ENCODE measurements around the gene CAPZA1.

The CAPZA1 gene

DNA sequence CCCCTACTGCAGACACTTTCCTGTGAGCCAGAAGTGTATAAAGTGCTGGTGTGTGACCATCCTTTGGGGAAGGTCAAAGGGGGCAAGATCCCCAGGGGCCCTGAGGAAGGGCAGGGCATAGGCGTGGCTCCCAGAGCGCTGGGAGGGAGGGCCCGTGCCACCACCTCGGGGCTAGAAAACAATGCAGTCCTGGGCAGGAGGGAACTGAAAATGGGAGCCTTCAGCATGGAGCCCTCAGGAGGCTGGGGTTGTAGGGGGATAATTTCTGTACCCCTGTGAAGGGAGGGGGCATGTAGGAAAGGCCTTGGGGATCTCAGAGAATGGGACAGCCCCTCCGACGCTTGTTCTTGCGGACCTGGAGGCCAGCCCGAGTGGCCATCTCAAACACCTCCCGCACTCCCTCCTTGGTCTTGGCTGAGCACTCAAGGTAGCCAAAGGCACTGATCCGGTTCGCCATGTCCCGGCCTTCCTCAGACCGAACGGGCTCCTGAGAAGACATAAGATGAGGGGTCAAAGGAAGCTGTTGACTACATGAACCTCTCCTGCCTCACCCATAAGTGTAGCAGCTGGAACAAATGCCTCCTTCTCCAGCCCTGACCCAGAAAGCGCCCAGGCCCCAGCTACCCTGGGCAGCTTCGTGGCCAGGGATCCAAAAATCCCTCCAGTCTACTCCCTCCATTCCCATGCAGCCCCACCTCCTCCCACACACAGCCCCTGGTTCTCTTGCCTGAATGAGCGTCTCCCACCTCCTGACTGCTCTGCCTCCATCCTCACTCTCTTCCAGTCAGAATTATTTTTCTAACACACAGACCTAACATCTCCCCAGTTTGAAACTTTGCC lies 81.8 kb downstream of the CAPZA1 start:
- DNase-seq (ENCODE audit: low read depth in 3 of 3), result no peak

GRCh38 chr1:112702067-112702395 lies 82.4 kb downstream of the CAPZA1 start:
- DNase-seq (ENCODE audit: low read depth in 3 of 3), result no peak

GRCh38 chr1:112702420-112703261 lies 83.0 kb downstream of the CAPZA1 start:
- no peak for DNase-seq (ENCODE audit: low read depth in 3 of 3)

GRCh38 chr1:112703706-112704105 lies 84.1 kb downstream of the CAPZA1 start:
- no peak for DNase-seq (ENCODE audit: low read depth in 3 of 3)

GRCh38 chr1:112704391-112704933 lies 84.8 kb downstream of the CAPZA1 start:
- DNase-seq (ENCODE audit: low read depth in 3 of 3), result peak in 1 of 3 experiments; percentile 30

DNA sequence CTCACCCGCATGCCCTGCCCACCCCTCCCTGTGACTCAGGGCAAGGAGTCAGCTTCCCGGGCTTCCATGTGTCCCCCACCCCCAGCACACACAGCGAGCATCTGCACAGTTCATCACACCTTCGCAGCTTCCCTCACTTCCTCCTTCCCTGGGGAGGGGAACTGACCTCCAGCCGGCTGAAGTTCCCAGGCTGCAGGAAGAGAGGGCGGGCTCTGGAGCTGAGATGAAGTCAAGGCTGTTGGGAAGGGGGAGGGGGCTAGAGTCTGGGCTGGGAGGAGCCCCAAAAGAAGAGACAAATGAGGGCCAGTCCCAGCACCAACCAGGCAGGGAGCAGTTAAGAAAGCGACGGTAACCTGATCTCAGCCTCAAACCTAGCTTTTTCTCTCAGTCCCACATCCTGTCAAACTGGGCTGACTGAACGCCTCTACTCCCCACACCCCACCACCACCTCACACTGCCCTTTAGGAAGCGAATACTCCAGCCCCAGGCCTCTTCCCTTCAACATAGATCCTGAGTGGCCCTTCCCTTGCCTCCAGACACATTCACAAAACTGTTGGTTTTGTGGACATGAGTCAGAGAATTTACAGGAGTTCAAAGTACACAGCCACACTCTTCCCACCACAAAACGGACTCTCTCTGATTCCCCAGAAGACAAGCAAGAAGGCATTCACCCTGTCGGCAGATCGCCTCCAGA lies 85.4 kb downstream of the CAPZA1 start:
- DNase-seq (ENCODE audit: low read depth in 3 of 3), result peak in 1 of 3 experiments; percentile 49

- DNase-seq (ENCODE audit: low read depth in 3 of 3), result peak in 1 of 3 experiments; percentile 29
Observed at GRCh38 chr1:112706505-112707220, 87.0 kb downstream of the CAPZA1 start, which contains the start of gene RHOC. Gene RHOC, minus strand, starts transcription at chr1:112707127. Its CDS starts 3,328 bp downstream, at chr1:112703799.

DNA sequence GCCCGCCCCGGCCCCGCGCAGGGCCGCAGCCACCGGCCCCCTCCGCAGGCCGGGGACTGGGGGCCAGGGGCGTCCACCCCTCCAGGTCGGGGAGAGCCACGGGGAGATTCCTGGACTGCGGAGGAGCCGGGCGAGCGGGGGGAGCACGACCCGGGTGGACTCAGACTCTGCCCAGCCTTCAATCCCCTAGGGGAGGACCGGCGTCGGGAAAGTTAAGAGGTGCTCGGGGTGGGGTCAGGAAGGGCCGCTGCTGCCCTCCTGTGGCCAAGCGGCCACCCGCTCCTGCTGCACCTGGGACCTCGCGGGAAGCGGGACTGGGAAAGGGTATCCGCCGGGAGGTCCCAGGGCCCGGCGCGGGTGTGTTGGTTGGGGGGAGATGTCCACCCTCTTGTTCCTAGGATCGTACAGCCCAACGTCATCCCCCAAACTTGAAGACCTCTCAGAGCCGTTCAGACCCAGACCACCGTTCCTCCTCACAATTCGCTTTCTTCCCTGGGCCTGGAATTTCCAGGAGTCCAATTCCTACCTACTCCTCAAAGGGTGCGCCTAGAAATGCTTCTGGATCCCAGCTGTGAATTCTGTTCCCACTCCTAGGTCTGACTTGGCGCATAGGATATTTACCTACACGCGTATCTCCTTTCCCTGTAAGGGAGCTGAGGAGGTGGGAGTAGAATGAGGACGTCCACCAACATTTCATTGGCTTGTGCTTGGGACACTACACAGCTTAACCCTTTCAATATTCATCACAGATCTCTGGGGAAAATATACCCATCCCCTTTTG lies 87.8 kb downstream of the CAPZA1 start:
- DNase-seq (ENCODE audit: low read depth in 3 of 3), result peak in 2 of 3 experiments; percentile 40 to 70

GRCh38 chr1:112708002-112708448 lies 88.4 kb downstream of the CAPZA1 start:
- DNase-seq (ENCODE audit: low read depth in 3 of 3), result no peak

DNA sequence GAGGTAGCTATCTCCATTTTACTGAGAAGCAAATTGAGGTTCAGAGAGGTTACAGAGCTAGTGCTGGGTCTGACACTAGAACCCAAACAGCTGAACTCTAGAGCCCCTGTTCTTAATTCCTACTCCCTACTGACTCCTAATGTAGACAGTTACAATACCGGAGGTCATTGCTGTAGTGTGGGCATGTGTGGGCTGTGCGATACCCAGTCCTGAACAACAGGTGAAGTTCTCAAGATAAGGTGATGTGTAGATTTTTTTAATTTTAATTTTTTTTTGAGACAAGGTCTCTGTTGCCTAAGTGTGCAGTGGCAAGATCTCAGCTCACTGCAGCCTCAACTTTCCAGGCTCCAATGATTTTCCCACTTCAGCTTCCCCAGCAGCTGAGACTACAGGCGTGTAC lies 88.9 kb downstream of the CAPZA1 start:
- no peak for DNase-seq (ENCODE audit: low read depth in 3 of 3)

DNA sequence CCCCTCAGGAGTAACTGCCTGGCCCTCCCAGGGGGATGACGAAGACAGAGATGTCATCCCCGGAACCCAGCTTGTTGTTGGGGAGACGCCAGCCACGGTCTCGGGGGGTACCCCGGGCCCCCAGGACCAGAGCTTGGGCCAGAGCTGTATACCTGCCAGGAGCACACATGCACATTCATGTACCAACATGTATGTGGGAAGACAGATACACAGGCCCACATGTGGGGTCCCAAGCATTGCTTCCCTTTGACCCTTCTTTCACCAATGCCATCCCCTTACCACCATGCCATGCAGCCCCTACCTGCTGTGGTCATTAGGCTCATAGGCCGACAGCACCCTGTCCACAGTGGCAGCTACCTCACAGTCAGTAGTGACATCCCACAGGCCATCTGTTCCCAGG lies 90.5 kb downstream of the CAPZA1 start:
- no peak for DNase-seq (ENCODE audit: low read depth in 3 of 3)

GRCh38 chr1:112710586-112710985 lies 91.0 kb downstream of the CAPZA1 start:
- no peak for DNase-seq (ENCODE audit: low read depth in 3 of 3)

- DNase-seq (ENCODE audit: low read depth in 3 of 3), result no peak
Observed at GRCh38 chr1:112711041-112711440, 91.4 kb downstream of the CAPZA1 start.

DNA sequence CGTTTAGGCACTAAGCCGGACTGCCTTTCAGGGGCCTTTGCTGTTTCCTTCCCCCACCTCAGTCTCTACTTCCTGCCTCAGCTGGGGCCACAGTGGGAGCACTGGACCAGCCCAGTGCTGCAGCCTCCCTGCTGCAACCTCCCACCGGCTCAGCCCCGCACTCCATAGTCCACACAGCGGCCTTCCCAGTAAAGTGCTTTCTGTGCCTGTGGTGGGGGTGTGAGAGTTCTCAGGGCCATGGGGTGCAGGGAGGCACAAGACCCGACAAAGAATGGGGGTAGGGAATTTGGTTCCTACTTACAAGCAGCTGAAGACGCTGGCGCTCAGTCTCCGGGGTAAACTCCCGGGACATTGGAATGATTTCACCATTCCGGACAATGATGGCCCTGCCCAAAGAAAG lies 92.0 kb downstream of the CAPZA1 start:
- no peak for DNase-seq (ENCODE audit: low read depth in 3 of 3)

DNA sequence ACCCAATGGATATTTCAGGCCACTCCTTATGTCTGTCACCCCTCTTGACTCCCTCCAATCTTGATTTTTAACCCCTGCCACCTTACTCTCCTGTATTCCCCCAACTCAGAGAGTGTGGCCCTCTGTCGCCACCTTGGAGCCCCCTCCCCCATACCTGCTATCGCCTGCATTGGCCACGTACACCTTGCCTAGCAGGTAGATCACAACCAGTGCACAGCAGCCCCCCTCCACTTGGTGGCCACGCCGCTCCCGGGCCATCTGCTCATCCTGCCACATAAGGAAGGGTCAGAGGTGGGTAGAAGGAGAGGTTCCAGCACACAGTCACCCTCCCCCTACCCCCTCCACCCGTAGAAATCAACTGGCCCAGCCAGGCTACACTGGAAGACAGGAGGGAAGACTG lies 92.6 kb downstream of the CAPZA1 start:
- DNase-seq (ENCODE audit: low read depth in 3 of 3), result no peak

DNA sequence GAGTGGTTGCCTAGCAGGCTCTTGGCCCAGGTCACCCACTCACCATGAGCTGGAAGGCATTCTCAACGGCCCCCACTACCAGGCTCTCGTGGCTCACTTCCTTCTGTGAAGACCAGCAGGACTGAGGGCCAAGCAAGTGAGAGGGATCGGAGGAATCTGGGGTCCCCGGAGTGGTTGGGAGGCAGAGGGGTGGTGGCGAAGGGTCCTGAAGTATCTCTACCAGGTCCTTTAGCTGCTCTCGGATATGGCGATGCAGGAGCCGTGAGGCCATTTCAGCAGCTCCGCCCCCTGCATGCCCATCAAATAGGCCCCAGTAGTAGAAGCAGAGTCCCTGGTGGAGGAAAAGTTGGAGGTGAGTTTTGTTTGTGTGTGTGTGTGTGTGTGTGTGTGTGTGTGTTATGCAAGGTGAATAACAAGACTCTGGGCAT lies 93.1 kb downstream of the CAPZA1 start:
- DNase-seq (ENCODE audit: low read depth in 3 of 3), result no peak

- no peak for DNase-seq (ENCODE audit: low read depth in 3 of 3)
Observed at GRCh38 chr1:112713466-112714312, 94.1 kb downstream of the CAPZA1 start.

DNA sequence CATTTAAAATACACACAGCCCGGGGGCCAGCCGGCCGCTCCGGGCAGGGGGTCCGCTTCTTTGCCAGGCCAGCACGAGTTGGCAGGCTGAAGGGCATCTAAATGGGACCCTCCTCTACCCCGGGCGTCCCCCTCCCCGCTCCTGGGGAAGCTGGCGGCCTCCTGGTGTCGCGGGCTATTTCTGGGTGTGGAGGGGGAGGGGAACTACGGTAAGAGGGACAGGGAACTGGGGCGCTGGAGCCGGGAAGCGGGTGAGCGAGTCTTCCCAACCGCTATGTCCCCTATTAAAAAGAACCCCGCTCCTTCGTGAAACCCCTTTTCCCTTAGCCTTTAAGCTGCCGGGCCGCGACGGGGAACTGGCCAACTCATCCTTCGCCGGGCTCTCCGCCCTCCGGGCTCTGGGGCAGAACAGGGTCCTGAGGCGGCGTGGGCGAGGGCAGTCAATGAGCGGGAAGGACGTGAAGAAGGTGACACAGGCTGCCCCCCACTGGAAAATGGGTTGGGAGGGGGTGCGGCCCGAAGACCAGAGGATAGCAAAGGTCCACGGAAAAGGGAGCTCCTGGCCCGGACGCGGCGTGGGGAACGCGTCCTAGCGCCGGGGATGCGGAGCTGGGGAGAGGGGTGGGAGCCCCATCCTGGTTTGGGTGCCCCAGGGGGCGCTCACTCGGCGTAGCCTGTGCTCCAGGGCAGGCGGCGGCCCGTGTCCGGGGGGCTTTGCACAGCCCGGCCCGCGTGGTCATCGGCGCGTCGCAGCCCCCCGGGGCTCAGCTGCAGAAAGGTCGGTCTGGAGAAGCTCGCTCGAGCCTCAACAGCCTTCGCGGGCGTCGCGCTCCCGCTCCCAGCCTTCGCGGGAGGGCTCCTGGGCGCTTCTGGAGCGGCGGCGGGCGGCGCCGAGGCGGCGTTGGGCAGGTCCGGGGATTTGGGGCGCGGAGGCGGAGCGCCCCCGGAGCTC lies 95.0 kb downstream of the CAPZA1 start:
- DNase-seq (ENCODE audit: low read depth in 3 of 3), result no peak
